H1 (cell line): ENCODE measurements around the gene NF1. TPM values are rescaled to one million over a fixed set of nuclear protein-coding genes. Genes with fewer than 3 reads are reported as not detected.

Source experiments
- CTCF ChIA-PET: fragments of 300-600 bp; sonication (Branson Sonifier 250); formaldehyde crosslinking; loops from one replicate; lab custom pipeline; 2021; ENCODE audit not compliant: partially characterized antibody; lab: Charles Lee
- POLR2A ChIA-PET: fragments of 300-600 bp; sonication (Branson Sonifier 250); formaldehyde crosslinking; loops from one replicate; lab custom pipeline; 2021; ENCODE audit warnings: inconsistent platforms; ENCODE audit not compliant: partially characterized antibody; lab: Charles Lee
- DNase-seq, 2 experiments: peaks; one replicate each; pipeline versions ENCODE4 v3.0.0 to v3.0.0-alpha.2; 2010 to 2022; ENCODE audit warnings: low spot score in 2 of 2, low read depth in 1 of 2, mixed read lengths in 1 of 2
- FAIRE-seq: peaks from 2 replicates; lab custom pipeline; 2011; peaks lifted over from hg19 to GRCh38; lab: Jason Lieb, UNC
- H2AFZ ChIP-seq: 2 replicates; pipeline ENCODE4 v1.8.1; 2012; ENCODE audit warnings: low read length, inconsistent platforms
- H2AK5ac ChIP-seq: 2 replicates; pipeline ENCODE4 v1.6.1; 2013; ENCODE audit warnings: low read depth, low read length
- H2BK120ac ChIP-seq: replicated peaks from 2 replicates; pipeline ENCODE3; 2013; ENCODE audit warnings: low read depth, low read length, inconsistent platforms
- H2BK12ac ChIP-seq: 2 replicates; pipeline ENCODE4 v1.6.1; 2013; ENCODE audit warnings: low read depth, low read length
- H2BK15ac ChIP-seq: 2 replicates; pipeline ENCODE4 v1.6.1; 2013; ENCODE audit warnings: low read length
- H2BK20ac ChIP-seq: 2 replicates; pipeline ENCODE4 v1.6.1; 2013; ENCODE audit warnings: low read length
- H2BK5ac ChIP-seq: 2 replicates; pipeline ENCODE4 v1.6.1; 2013; ENCODE audit warnings: low read depth, low read length
- H3K14ac ChIP-seq: 2 replicates; pipeline ENCODE4 v1.6.1; 2013; ENCODE audit warnings: inconsistent platforms; ENCODE audit not compliant: insufficient read length
- H3K18ac ChIP-seq: 2 replicates; pipeline ENCODE4 v1.6.1; 2013; ENCODE audit warnings: low read length; ENCODE audit errors: extremely low read depth
- H3K23ac ChIP-seq: 2 replicates; pipeline ENCODE4 v1.6.1; 2013; ENCODE audit warnings: inconsistent platforms; ENCODE audit not compliant: insufficient read length
- H3K23me2 ChIP-seq: 2 replicates; pipeline ENCODE4 v1.6.1; 2013; ENCODE audit warnings: low read depth, low read length
- H3K27ac ChIP-seq: 2 replicates; pipeline ENCODE4 v1.6.1; 2011; ENCODE audit warnings: low read depth, low read length, inconsistent platforms
- H3K27me3 ChIP-seq, 4 experiments: replicated peaks in 1 of 4; 1 replicate in 1 of 4; 2 replicates in 3 of 4; pipeline versions ENCODE4 v1.6.1 to v1.8.1; 2011 to 2013; ENCODE audit warnings: low read length in 3 of 4, mild to moderate bottlenecking in 3 of 4, inconsistent platforms in 2 of 4, mixed read lengths in 2 of 4, moderate library complexity in 1 of 4; ENCODE audit not compliant: control insufficient read depth in 3 of 4, insufficient read depth in 3 of 4; ENCODE audit errors: extremely low read depth in 1 of 4
- H3K36me3 ChIP-seq, 4 experiments: 2 replicates each; pipeline versions ENCODE4 v1.6.1 to v1.8.1; 2011 to 2013; ENCODE audit warnings: mild to moderate bottlenecking in 4 of 4, low read length in 3 of 4, moderate library complexity in 2 of 4, control low read depth in 1 of 4, inconsistent platforms in 1 of 4; ENCODE audit not compliant: insufficient read depth in 4 of 4, control insufficient read depth in 2 of 4
- H3K4ac ChIP-seq: replicated peaks from 2 replicates; pipeline ENCODE3; 2013; ENCODE audit warnings: low read length, low read depth, mixed read lengths, inconsistent platforms; ENCODE audit not compliant: insufficient read length
- H3K4me1 ChIP-seq, 4 experiments: replicated peaks in 1 of 4; 1 replicate in 1 of 4; 2 replicates in 3 of 4; pipeline versions ENCODE4 v1.6.1 to v1.8.1; 2011 to 2013; ENCODE audit warnings: low read length in 3 of 4, inconsistent platforms in 2 of 4, mixed read lengths in 1 of 4; ENCODE audit not compliant: insufficient read depth in 4 of 4, control insufficient read depth in 3 of 4
- H3K4me2 ChIP-seq, 2 experiments: 2 replicates each; pipeline versions ENCODE4 v1.6.1 to v1.8.1; 2011 to 2013; ENCODE audit warnings: low read depth in 2 of 2, low read length in 2 of 2, control low read depth in 1 of 2, inconsistent platforms in 1 of 2, mild to moderate bottlenecking in 1 of 2; ENCODE audit not compliant: insufficient read depth in 1 of 2
- H3K4me3 ChIP-seq, 4 experiments: fragments of 200-600, 300-600 bp in 1 of 4; sonication (generic), shearing (Covaris generic), sonication (Bioruptor Twin) in 1 of 4; 2 replicates each; pipeline versions ENCODE4 v1.5.1 to v1.8.1; 2011 to 2016; ENCODE audit warnings: low read length in 4 of 4, low read depth in 3 of 4, control low read depth in 2 of 4, inconsistent platforms in 2 of 4, mild to moderate bottlenecking in 2 of 4, mixed read lengths in 1 of 4, moderate library complexity in 1 of 4; ENCODE audit not compliant: insufficient read depth in 2 of 4; ENCODE audit errors: extremely low read depth in 1 of 4
- H3K56ac ChIP-seq: replicated peaks from 2 replicates; pipeline ENCODE3; 2013; ENCODE audit warnings: low read depth, mild to moderate bottlenecking, mixed read lengths, low read length, inconsistent platforms; ENCODE audit not compliant: insufficient read length
- H3K79me1 ChIP-seq: 2 replicates; pipeline ENCODE4 v1.6.1; 2013; ENCODE audit warnings: low read depth, low read length, control low read depth
- H3K79me2 ChIP-seq, 2 experiments: 2 replicates each; pipeline versions ENCODE4 v1.6.1 to v1.8.1; 2012 to 2013; ENCODE audit warnings: low read length in 2 of 2, mild to moderate bottlenecking in 2 of 2, inconsistent platforms in 1 of 2; ENCODE audit not compliant: insufficient read depth in 2 of 2, control insufficient read depth in 1 of 2
- H3K9ac ChIP-seq, 4 experiments: replicated peaks in 1 of 4; 1 replicate in 1 of 4; 2 replicates in 3 of 4; pipeline versions ENCODE4 v1.6.1 to v1.8.1; 2011 to 2013; ENCODE audit warnings: low read depth in 3 of 4, low read length in 3 of 4, control low read depth in 2 of 4, mild to moderate bottlenecking in 2 of 4, moderate library complexity in 2 of 4, inconsistent platforms in 1 of 4; ENCODE audit errors: extremely low read depth in 1 of 4
- H3K9me3 ChIP-seq, 2 experiments: 2 replicates each; pipeline versions ENCODE4 v1.6.1 to v1.8.1; 2012 to 2013; ENCODE audit warnings: mild to moderate bottlenecking in 2 of 2, moderate library complexity in 2 of 2, control low read depth in 1 of 2, inconsistent platforms in 1 of 2, low read depth in 1 of 2, low read length in 1 of 2, mixed read lengths in 1 of 2; ENCODE audit not compliant: insufficient read depth in 2 of 2
- H4K20me1 ChIP-seq, 2 experiments: replicated peaks in 1 of 2; 2 replicates each; pipeline versions ENCODE3 to v1.8.1; 2011 to 2013; ENCODE audit warnings: inconsistent platforms in 2 of 2, low read length in 2 of 2, mild to moderate bottlenecking in 1 of 2; ENCODE audit not compliant: insufficient read depth in 2 of 2, control insufficient read depth in 1 of 2
- H4K5ac ChIP-seq: 2 replicates; pipeline ENCODE4 v1.6.1; 2013; ENCODE audit warnings: low read length, low read depth, mixed read lengths, inconsistent platforms; ENCODE audit not compliant: insufficient read length
- H4K8ac ChIP-seq: 2 replicates; pipeline ENCODE4 v1.8.0; 2013; ENCODE audit warnings: mild to moderate bottlenecking, moderate library complexity, low read length, inconsistent platforms; ENCODE audit not compliant: insufficient read depth; ENCODE audit errors: extremely low read depth
- H4K91ac ChIP-seq: replicated peaks from 2 replicates; pipeline ENCODE3; 2013; ENCODE audit warnings: low read length, mixed read lengths, inconsistent platforms; ENCODE audit not compliant: insufficient read length
- ATF3 ChIP-seq: IDR thresholded peaks from 2 replicates; pipeline ENCODE4 v1.6.1; 2011; ENCODE audit warnings: low read depth, mild to moderate bottlenecking, low read length; ENCODE audit not compliant: insufficient read depth
- CBX5 ChIP-seq: fragments of 300-800, 300-1000 bp; sonication (generic); IDR thresholded peaks from 2 replicates; pipeline ENCODE4 v1.7.1; 2016; ENCODE audit warnings: antibody characterized with exemption, low read length, low read depth
- RAD21 ChIP-seq, 2 experiments: IDR thresholded peaks in 1 of 2; conservative IDR thresholded peaks in 1 of 2; 2 replicates each; pipeline ENCODE4 v1.6.1; 2011; ENCODE audit warnings: low read depth in 2 of 2, low read length in 2 of 2, improper control_type of control experiment in 1 of 2, inconsistent platforms in 1 of 2, mild to moderate bottlenecking in 1 of 2, moderate library complexity in 1 of 2
- WGBS, 2 experiments: shearing (Covaris generic) in 1 of 2; methylation state at CpG; one replicate each; pipeline versions ENCODE4 v1.1.6 to v1.1.7; 2013 to 2015; ENCODE audit warnings: low lambda C conversion rate in 2 of 2, mixed read lengths in 2 of 2, inconsistent platforms in 1 of 2, low coverage in 1 of 2, missing lambda C conversion rate in 1 of 2; ENCODE audit not compliant: insufficient replicate concordance in 2 of 2, insufficient coverage in 1 of 2, insufficient read length in 1 of 2; ENCODE audit errors: extremely low coverage in 1 of 2, missing lambda C conversion rate in 1 of 2; 5-methylcytosine and 5-hydroxymethylcytosine counted together
- polyA plus RNA-seq, 7 experiments: library from polyadenylated mRNA; depleted of rRNA in 3 of 7; stranded (reverse) in 5 of 7; unstranded in 2 of 7; fragments of >200 nt in 5 of 7; fragments of 200-250 nt in 2 of 7; gene quantifications; 1 replicate in 5 of 7; 2 replicates in 1 of 7; 4 replicates in 1 of 7; pipeline versions ENCODE4 v1.2.1 to v1.2.3, GENCODE V29; 2011 to 2013; ENCODE audit warnings: missing spikeins in 2 of 7, mixed read lengths in 2 of 7
- total RNA-seq: library from RNA; stranded (reverse); fragmentation: NEBNext Ultra II Directional; extraction: Animal tissue kit (Norgen Biotek cat#: 25700); gene quantifications from 2 replicates; pipeline ENCODE4 v1.2.1, GENCODE V29; 2021

NF1 gene
- total and polyA plus RNA-seq, 2 of the 8 experiments (the other 6 are each of a cell fraction or from before 2014, with no cell fraction given): 19.3 to 29.6 TPM

GRCh38 chr17:31286587-31286986 is 191.8 kb downstream of the NF1 start:
- no peaks in the 10 kb centered on the region for H3K27me3 ChIP-seq
- 79% methylated on average over 1 of the region's 1 CpG; no CpG with 5 or more reads in 1 of the 2 experiments for WGBS, 2 experiments
- H3K4me3 ChIP-seq: no peak overlapping the region
- no peak overlapping the region for H3K18ac ChIP-seq
- H4K5ac ChIP-seq: no peak overlapping the region
- DNase-seq (no peak), FAIRE-seq (peak; percentile 63)
- H3K23ac ChIP-seq: no peak overlapping the region
- no peak overlapping the region for H3K56ac ChIP-seq
- no peak overlapping the region for H2BK12ac ChIP-seq
- no peak overlapping the region for H2BK15ac ChIP-seq
- H3K4ac ChIP-seq: no peak overlapping the region
- H3K4me1 ChIP-seq: no peaks in the 10 kb centered on the region
- H4K20me1 ChIP-seq: no peaks in the 10 kb centered on the region
- H3K79me1 ChIP-seq: no peaks in the 10 kb centered on the region
- no peak overlapping the region for H3K14ac ChIP-seq
- no peak overlapping the region for H3K4me2 ChIP-seq
- no peak overlapping the region for H2BK120ac ChIP-seq
- no peak overlapping the region for H2AFZ ChIP-seq
- H2BK20ac ChIP-seq: no peak overlapping the region
- H4K8ac ChIP-seq: no peak overlapping the region
- H3K79me2 ChIP-seq: no peaks in the 10 kb centered on the region
- TF ChIP-seq RAD21 (IDR thresholded peaks at IDR 0.05 in 1 of 2, conservative IDR thresholded peaks at IDR 0.05 in 1 of 2; ENCODE audit: low read depth in 2 of 2, low read length in 2 of 2) (0 out of 4 replicates have a peak, but pooled peaks of 1 of the 2 experiments have one; percentile 3), ATF3 (no peak), CBX5 (no peak)
- no peaks in the 10 kb centered on the region for H3K23me2 ChIP-seq
- ChIA-PET POLR2A (no interaction called here), CTCF (interaction anchor here (0.7 to 2.0 kb wide), 5 partner anchors 13 to 50 kb away, joined by 3 to 6 read pairs (median 4); no protein-coding TSS in a partner anchor)
- H3K9me3 ChIP-seq: no peaks in the 10 kb centered on the region
- no peak overlapping the region for H3K27ac ChIP-seq
- no peak overlapping the region for H2AK5ac ChIP-seq
- no peak overlapping the region for H2BK5ac ChIP-seq
- no peak overlapping the region for H3K9ac ChIP-seq
- H4K91ac ChIP-seq: no peak overlapping the region
- H3K36me3 ChIP-seq: no peaks in the 10 kb centered on the region
